H9 (cell line): ENCODE measurements around the gene DNASE1L2. TPM values are rescaled to one million over a fixed set of nuclear protein-coding genes. Genes with fewer than 3 reads are reported as not detected.

Experiments used
- DNase-seq: peaks from one replicate; pipeline ENCODE4 v3.0.0-alpha.2; 2017
- H2AFZ ChIP-seq: one replicate; pipeline ENCODE4 v1.6.1; 2013; ENCODE audit warnings: mild to moderate bottlenecking, low read length, control low read depth, moderate library complexity
- H2AK5ac ChIP-seq: 2 replicates; pipeline ENCODE4 v1.6.1; 2013; ENCODE audit warnings: low read length, control low read depth, mixed read lengths; ENCODE audit not compliant: insufficient read length
- H2BK120ac ChIP-seq: one replicate; pipeline ENCODE4 v1.6.1; 2013; ENCODE audit warnings: low read depth, mild to moderate bottlenecking, low read length, control low read depth, inconsistent platforms; ENCODE audit not compliant: poor library complexity, severe bottlenecking
- H2BK12ac ChIP-seq: 2 replicates; pipeline ENCODE4 v1.6.1; 2013; ENCODE audit warnings: low read length, control low read depth, mixed read lengths, low read depth; ENCODE audit not compliant: insufficient read length
- H2BK15ac ChIP-seq: 2 replicates; pipeline ENCODE4 v1.6.1; 2013; ENCODE audit warnings: low read depth, low read length, control low read depth
- H2BK20ac ChIP-seq: one replicate; pipeline ENCODE4 v1.6.1; 2013; ENCODE audit warnings: low read depth, mild to moderate bottlenecking, low read length, control low read depth, inconsistent platforms; ENCODE audit not compliant: poor library complexity, severe bottlenecking
- H2BK5ac ChIP-seq: 2 replicates; pipeline ENCODE4 v1.6.1; 2013; ENCODE audit warnings: low read length, control low read depth, mixed read lengths; ENCODE audit not compliant: insufficient read length
- H3K14ac ChIP-seq: 2 replicates; pipeline ENCODE4 v1.6.1; 2013; ENCODE audit warnings: low read length, control low read depth; ENCODE audit not compliant: insufficient read depth
- H3K18ac ChIP-seq: 2 replicates; pipeline ENCODE4 v1.6.1; 2013; ENCODE audit warnings: low read depth, mild to moderate bottlenecking, mixed read lengths, low read length, control low read depth; ENCODE audit not compliant: insufficient read length
- H3K23ac ChIP-seq: 2 replicates; pipeline ENCODE4 v1.6.1; 2013; ENCODE audit warnings: low read length, control low read depth, mixed read lengths, low read depth; ENCODE audit not compliant: insufficient read length
- H3K23me2 ChIP-seq: 2 replicates; pipeline ENCODE4 v1.6.1; 2013; ENCODE audit warnings: low read depth, mild to moderate bottlenecking, mixed read lengths, low read length, control low read depth; ENCODE audit not compliant: insufficient read length, poor library complexity, severe bottlenecking
- H3K27ac ChIP-seq: 2 replicates; pipeline ENCODE4 v1.5.1; 2013; ENCODE audit warnings: low read length, control low read depth, mixed read lengths, low read depth; ENCODE audit not compliant: insufficient read length
- H3K27me3 ChIP-seq: 2 replicates; pipeline ENCODE4 v1.6.1; 2013; ENCODE audit warnings: low read length, control low read depth, inconsistent platforms; ENCODE audit not compliant: insufficient read depth
- H3K4ac ChIP-seq: 2 replicates; pipeline ENCODE4 v1.6.1; 2013; ENCODE audit warnings: low read depth, mild to moderate bottlenecking, control low read depth, inconsistent platforms, low read length, moderate library complexity
- H3K4me1 ChIP-seq: 2 replicates; pipeline ENCODE4 v1.6.1; 2013; ENCODE audit warnings: low read length, control low read depth, inconsistent platforms; ENCODE audit not compliant: insufficient read depth
- H3K4me2 ChIP-seq: 2 replicates; pipeline ENCODE4 v1.6.1; 2013; ENCODE audit warnings: low read length, control low read depth, mixed read lengths; ENCODE audit not compliant: insufficient read length, insufficient read depth
- H3K56ac ChIP-seq: 2 replicates; pipeline ENCODE4 v1.6.1; 2013; ENCODE audit warnings: low read depth, mild to moderate bottlenecking, mixed read lengths, low read length, control low read depth; ENCODE audit not compliant: insufficient read length
- H3K79me1 ChIP-seq: 2 replicates; pipeline ENCODE4 v1.6.1; 2013; ENCODE audit warnings: low read depth, mild to moderate bottlenecking, moderate library complexity, low read length, control low read depth, inconsistent platforms; ENCODE audit not compliant: insufficient read depth, poor library complexity, severe bottlenecking
- H3K79me2 ChIP-seq: 2 replicates; pipeline ENCODE4 v1.6.1; 2013; ENCODE audit warnings: low read length, control low read depth, inconsistent platforms; ENCODE audit not compliant: insufficient read depth
- H3K9ac ChIP-seq: 2 replicates; pipeline ENCODE4 v1.6.1; 2013; ENCODE audit warnings: low read length, control low read depth, mixed read lengths; ENCODE audit not compliant: insufficient read length; ENCODE audit errors: extremely low read depth
- H3K9me3 ChIP-seq: one replicate; pipeline ENCODE4 v1.6.1; 2013; ENCODE audit warnings: low read depth, low read length, inconsistent platforms; ENCODE audit not compliant: control insufficient read depth
- H3T11ph ChIP-seq: one replicate; pipeline ENCODE4 v1.6.1; 2013; ENCODE audit warnings: mild to moderate bottlenecking, low read length, control low read depth, inconsistent platforms
- H4K20me1 ChIP-seq: one replicate; pipeline ENCODE4 v1.6.1; 2013; ENCODE audit not compliant: control insufficient read depth, insufficient read length, insufficient read depth
- H4K5ac ChIP-seq: 2 replicates; pipeline ENCODE4 v1.6.1; 2013; ENCODE audit warnings: low read depth, mild to moderate bottlenecking, mixed read lengths, low read length, control low read depth; ENCODE audit not compliant: insufficient read length
- H4K8ac ChIP-seq: replicated peaks from 2 replicates; pipeline ENCODE4 v1.6.1; 2013; ENCODE audit warnings: low read length, control low read depth, mixed read lengths, low read depth; ENCODE audit not compliant: insufficient read length
- H4K91ac ChIP-seq: 2 replicates; pipeline ENCODE4 v1.6.1; 2013; ENCODE audit warnings: low read depth, mild to moderate bottlenecking, moderate library complexity, mixed read lengths, low read length, control low read depth; ENCODE audit not compliant: insufficient read length
- H3K27ac Mint-ChIP-seq, 3 experiments: 2 replicates in 2 of 3; 3 replicates in 1 of 3; pipeline ENCODE4 v1.8.0; 2020 to 2021; ENCODE audit warnings: mixed read lengths in 3 of 3, mild to moderate bottlenecking in 1 of 3, moderate library complexity in 1 of 3
- H3K27me3 Mint-ChIP-seq: 2 replicates; pipeline ENCODE4 v1.8.0; 2021; ENCODE audit warnings: low read depth, mild to moderate bottlenecking, moderate library complexity, mixed read lengths
- H3K36me3 Mint-ChIP-seq, 3 experiments: 2 replicates in 2 of 3; 3 replicates in 1 of 3; pipeline ENCODE4 v1.8.0; 2020 to 2021; ENCODE audit warnings: low read depth in 3 of 3, mixed read lengths in 3 of 3; ENCODE audit not compliant: insufficient read depth in 1 of 3
- H3K4me1 Mint-ChIP-seq, 2 experiments: 2 replicates each; pipeline ENCODE4 v1.8.0; 2020; ENCODE audit warnings: mixed read lengths in 2 of 2
- H3K4me3 Mint-ChIP-seq, 2 experiments: 2 replicates in 1 of 2; 3 replicates in 1 of 2; pipeline ENCODE4 v1.8.0; 2020 to 2021; ENCODE audit warnings: mild to moderate bottlenecking in 2 of 2, mixed read lengths in 2 of 2, moderate library complexity in 1 of 2
- H3K9me3 Mint-ChIP-seq, 2 experiments: 2 replicates in 1 of 2; 3 replicates in 1 of 2; pipeline ENCODE4 v1.8.0; 2020; ENCODE audit warnings: mild to moderate bottlenecking in 2 of 2, mixed read lengths in 2 of 2, moderate library complexity in 1 of 2
- WGBS: extraction: QIAGEN DNeasy Blood & Tissue Kit; methylation state at CpG from one replicate; pipeline ENCODE4 v1.1.7; 2013; ENCODE audit warnings: missing lambda C conversion rate, low lambda C conversion rate, mixed read lengths; ENCODE audit not compliant: insufficient read length; ENCODE audit errors: extremely low coverage; 5-methylcytosine and 5-hydroxymethylcytosine counted together
- total RNA-seq: library from RNA; stranded (reverse); gene quantifications from 2 replicates; pipeline ENCODE4 v1.2.1, GENCODE V29; 2021
- TF ChIP-seq, protein P1 (sequence below): fragments of 200-600 bp; sonication (generic); conservative IDR thresholded peaks from 3 replicates; pipeline ENCODE4 v1.8.0; 2021; ENCODE audit warnings: antibody characterized with exemption, mild to moderate bottlenecking

The DNASE1L2 gene
- total RNA-seq, 1 experiment from 2014 or later = 2.5 TPM

DNA sequence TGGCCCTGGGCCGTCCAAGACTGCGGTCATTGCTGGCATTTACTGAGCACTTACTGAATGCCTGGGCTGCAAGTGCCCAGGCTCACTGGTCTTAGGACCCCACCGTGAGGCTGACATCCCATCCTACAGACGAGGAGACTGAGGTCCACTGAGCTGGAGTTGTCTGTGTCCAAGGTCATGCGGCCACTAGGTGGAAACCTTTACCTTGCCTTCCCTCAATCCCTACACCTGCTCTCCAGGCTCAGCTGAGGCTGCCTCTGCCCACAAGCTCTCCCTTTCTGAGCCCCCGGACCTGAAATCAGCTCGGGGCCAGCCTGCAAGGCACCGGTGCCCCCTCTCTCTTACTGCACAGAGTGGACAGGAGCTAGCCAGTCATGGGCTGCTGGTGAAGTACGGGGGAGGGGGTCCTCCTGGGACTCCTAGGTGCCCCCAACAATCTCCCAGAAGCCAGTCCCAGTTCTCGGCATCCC, 41.4 kb upstream of the DNASE1L2 start:
- no peaks in the 10 kb centered on the region for H3K9me3 Mint-ChIP-seq
- peaks cover 4 to 6% of the 10 kb centered on the region in 2 experiments; a peak in 1 of 4 replicates for H3K4me1 Mint-ChIP-seq
- H3K79me2 ChIP-seq = no peaks in the 10 kb centered on the region
- H3K18ac ChIP-seq = no peak overlapping the region
- no peak overlapping the region for H2BK12ac ChIP-seq
- no peak overlapping the region for H2AFZ ChIP-seq
- H3K27me3 ChIP-seq = peaks cover 8% of the 10 kb centered on the region; the same call in 1 of the 2 replicates
- H4K91ac ChIP-seq = no peak overlapping the region
- no peak overlapping the region for H2BK15ac ChIP-seq
- peaks cover 31% of the 10 kb centered on the region for H3K27me3 Mint-ChIP-seq
- no peak overlapping the region for H2BK20ac ChIP-seq
- DNase-seq = peak; percentile 86
- H3K36me3 Mint-ChIP-seq = no peaks in the 10 kb centered on the region
- H3K27ac ChIP-seq = no peak overlapping the region
- no peak overlapping the region for H2BK120ac ChIP-seq
- no peaks in the 10 kb centered on the region for H3K9me3 ChIP-seq
- TF ChIP-seq, protein P1, sequence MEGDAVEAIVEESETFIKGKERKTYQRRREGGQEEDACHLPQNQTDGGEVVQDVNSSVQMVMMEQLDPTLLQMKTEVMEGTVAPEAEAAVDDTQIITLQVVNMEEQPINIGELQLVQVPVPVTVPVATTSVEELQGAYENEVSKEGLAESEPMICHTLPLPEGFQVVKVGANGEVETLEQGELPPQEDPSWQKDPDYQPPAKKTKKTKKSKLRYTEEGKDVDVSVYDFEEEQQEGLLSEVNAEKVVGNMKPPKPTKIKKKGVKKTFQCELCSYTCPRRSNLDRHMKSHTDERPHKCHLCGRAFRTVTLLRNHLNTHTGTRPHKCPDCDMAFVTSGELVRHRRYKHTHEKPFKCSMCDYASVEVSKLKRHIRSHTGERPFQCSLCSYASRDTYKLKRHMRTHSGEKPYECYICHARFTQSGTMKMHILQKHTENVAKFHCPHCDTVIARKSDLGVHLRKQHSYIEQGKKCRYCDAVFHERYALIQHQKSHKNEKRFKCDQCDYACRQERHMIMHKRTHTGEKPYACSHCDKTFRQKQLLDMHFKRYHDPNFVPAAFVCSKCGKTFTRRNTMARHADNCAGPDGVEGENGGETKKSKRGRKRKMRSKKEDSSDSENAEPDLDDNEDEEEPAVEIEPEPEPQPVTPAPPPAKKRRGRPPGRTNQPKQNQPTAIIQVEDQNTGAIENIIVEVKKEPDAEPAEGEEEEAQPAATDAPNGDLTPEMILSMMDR = peak; percentile 79
- no peak overlapping the region for H3K4ac ChIP-seq
- H4K20me1 ChIP-seq = no peaks in the 10 kb centered on the region
- H4K8ac ChIP-seq = no peak overlapping the region
- H4K5ac ChIP-seq = no peak overlapping the region
- no peak overlapping the region for H2BK5ac ChIP-seq
- H3K4me1 ChIP-seq = no peaks in the 10 kb centered on the region
- H3K79me1 ChIP-seq = no peaks in the 10 kb centered on the region
- H3K23me2 ChIP-seq = peaks cover 7% of the 10 kb centered on the region
- H2AK5ac ChIP-seq = no peak overlapping the region
- no peak overlapping the region for H3T11ph ChIP-seq
- H3K14ac ChIP-seq = no peak overlapping the region
- H3K56ac ChIP-seq = no peak overlapping the region
- H3K27ac Mint-ChIP-seq = peak overlapping the region in 1 of 3 experiments; percentile 91; a peak in 2 of 7 replicates
- no CpG with 5 or more reads among the region's 10 CpGs for WGBS
- peak overlapping the region; percentile 58 to 83 for H3K4me3 Mint-ChIP-seq
- H3K23ac ChIP-seq = no peak overlapping the region
- H3K4me2 ChIP-seq = peak overlapping the region; percentile 42
- no peak overlapping the region for H3K9ac ChIP-seq
